Caco-2 (cell line): ENCODE results near the gene TBL2. TPM values are rescaled to one million over a fixed set of nuclear protein-coding genes. Genes with fewer than 3 reads are reported as not detected.

Experiments used
- BruUV-seq: library from RNA; stranded (reverse); fragments of 400-500 nt; replicated peaks from 2 replicates; lab custom pipeline; 2021; lab: Mats Ljungman, UMichigan
- CTCF ChIA-PET: fragments of 300-600 bp; sonication (Branson Sonifier 250); formaldehyde crosslinking; loops from one replicate; lab custom pipeline; 2022; ENCODE audit warnings: antibody characterized with exemption; lab: Charles Lee
- POLR2A ChIA-PET: fragments of 300-600 bp; sonication (Branson Sonifier 250); formaldehyde crosslinking; loops from one replicate; lab custom pipeline; 2022; ENCODE audit warnings: antibody characterized with exemption; lab: Charles Lee
- DNase-seq, 2 experiments: peaks; one replicate each; pipeline versions ENCODE4 v3.0.0 to v3.0.0-alpha.2; 2020 to 2022
- H3K27me3 ChIP-seq: replicated peaks from 2 replicates; pipeline ENCODE4 v1.6.0; 2011; ENCODE audit warnings: low read length; ENCODE audit not compliant: control insufficient read depth, insufficient read depth
- H3K36me3 ChIP-seq: 2 replicates; pipeline ENCODE4 v1.5.1; 2011; ENCODE audit warnings: low read length; ENCODE audit not compliant: control insufficient read depth, insufficient read depth
- H3K4me1 ChIP-seq: fragments of 250-450 bp; sonication (Bioruptor Pico); 2 replicates; pipeline ENCODE4 v1.5.1; 2020; ENCODE audit warnings: mild to moderate bottlenecking
- H3K4me3 ChIP-seq: 2 replicates; pipeline ENCODE4 v1.5.1; 2011; ENCODE audit warnings: low read depth, mild to moderate bottlenecking, control low read depth, low read length
- H3K9me3 ChIP-seq: fragments of 250-450 bp; sonication (Bioruptor Pico); 2 replicates; pipeline ENCODE4 v1.5.1; 2020; ENCODE audit warnings: mild to moderate bottlenecking, moderate library complexity
- H3K27ac Mint-ChIP-seq: one replicate; pipeline ENCODE4 v1.8.0; 2022; ENCODE audit warnings: mixed read lengths; ENCODE audit not compliant: unreplicated experiment
- H3K27me3 Mint-ChIP-seq: one replicate; pipeline ENCODE4 v1.8.0; 2022; ENCODE audit warnings: mixed read lengths; ENCODE audit not compliant: insufficient read depth, unreplicated experiment
- H3K36me3 Mint-ChIP-seq: one replicate; pipeline ENCODE4 v1.8.0; 2022; ENCODE audit warnings: mild to moderate bottlenecking, mixed read lengths; ENCODE audit not compliant: insufficient read depth, unreplicated experiment
- H3K4me1 Mint-ChIP-seq: one replicate; pipeline ENCODE4 v1.8.0; 2022; ENCODE audit warnings: low read depth, mixed read lengths; ENCODE audit not compliant: unreplicated experiment
- H3K4me3 Mint-ChIP-seq: one replicate; pipeline ENCODE4 v1.8.0; 2022; ENCODE audit warnings: mild to moderate bottlenecking, moderate library complexity, mixed read lengths; ENCODE audit not compliant: unreplicated experiment
- H3K9me3 Mint-ChIP-seq: one replicate; pipeline ENCODE4 v1.8.0; 2022; ENCODE audit warnings: mixed read lengths; ENCODE audit not compliant: unreplicated experiment
- intact Hi-C: fragments of 100-400 bp; cut with micrococcal nuclease; formaldehyde crosslinking; loops from one replicate; pipeline ENCODE4 v1.10.0; 2022; ENCODE audit not compliant: unreplicated experiment
- total RNA-seq: library from RNA; stranded (reverse); gene quantifications from 2 replicates; pipeline ENCODE4 v1.2.3, GENCODE V29; 2022
- TF ChIP-seq, protein P1 (sequence below), 2 experiments: fragments of 200-600 bp in 1 of 2; IDR thresholded peaks; 1 replicate in 1 of 2; 2 replicates in 1 of 2; pipeline versions ENCODE4 v1.5.1 to v1.8.0; 2011 to 2022; ENCODE audit warnings: antibody characterized with exemption in 1 of 2, control low read depth in 1 of 2, inconsistent platforms in 1 of 2, low read depth in 1 of 2, low read length in 1 of 2, mild to moderate bottlenecking in 1 of 2, moderate library complexity in 1 of 2; ENCODE audit not compliant: insufficient read depth in 1 of 2, severe bottlenecking in 1 of 2, unreplicated experiment in 1 of 2

Gene TBL2
- total RNA-seq, 1 experiment from 2014 or later: 76.8 TPM

DNA sequence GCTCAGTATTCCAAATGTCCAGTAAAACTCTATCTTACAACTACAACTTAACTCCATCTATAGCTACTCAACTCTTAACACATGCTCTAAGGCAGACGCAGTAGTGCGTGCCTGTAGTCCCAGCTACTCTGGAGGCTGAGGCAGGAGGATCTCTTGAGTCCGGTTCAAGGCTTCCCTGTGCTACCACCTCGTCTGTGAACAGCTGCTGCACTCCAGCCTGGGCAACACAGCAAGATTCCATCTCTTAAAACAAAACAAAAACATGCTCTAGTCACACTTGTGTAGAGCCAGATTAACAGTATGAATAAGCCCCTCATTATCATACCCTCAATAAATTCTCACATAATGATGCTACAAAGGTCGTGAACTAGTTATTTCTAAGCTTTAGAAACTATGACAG lies 59.9 kb downstream of the TBL2 start:
- Histone ChIP-seq H3K4me1 (peaks cover 18% of the 10 kb centered on the region), H3K9me3 (no peaks in the 10 kb centered on the region), H3K36me3 (peaks cover 5% of the 10 kb centered on the region; the same call in 1 of the 2 replicates), H3K4me3 (no peak overlapping the region), H3K27me3 (no peaks in the 10 kb centered on the region)
- no peak for DNase-seq
- Mint-ChIP-seq H3K4me1 (peaks cover 12% of the 10 kb centered on the region), H3K27me3 (no peaks in the 10 kb centered on the region), H3K9me3 (no peaks in the 10 kb centered on the region), H3K36me3 (peaks cover 82% of the 10 kb centered on the region), H3K4me3 (peak overlapping the region; percentile 11), H3K27ac (no peak overlapping the region)
- intact Hi-C loops: no loop called here
- BruUV-seq: no TSS peak
- CTCF ChIA-PET: no interaction called here
- POLR2A ChIA-PET: interaction anchor here (1.2 kb wide), 1 partner anchor 38 kb away, joined by 3 read pairs; no protein-coding TSS in a partner anchor
- TF ChIP-seq, protein P1, sequence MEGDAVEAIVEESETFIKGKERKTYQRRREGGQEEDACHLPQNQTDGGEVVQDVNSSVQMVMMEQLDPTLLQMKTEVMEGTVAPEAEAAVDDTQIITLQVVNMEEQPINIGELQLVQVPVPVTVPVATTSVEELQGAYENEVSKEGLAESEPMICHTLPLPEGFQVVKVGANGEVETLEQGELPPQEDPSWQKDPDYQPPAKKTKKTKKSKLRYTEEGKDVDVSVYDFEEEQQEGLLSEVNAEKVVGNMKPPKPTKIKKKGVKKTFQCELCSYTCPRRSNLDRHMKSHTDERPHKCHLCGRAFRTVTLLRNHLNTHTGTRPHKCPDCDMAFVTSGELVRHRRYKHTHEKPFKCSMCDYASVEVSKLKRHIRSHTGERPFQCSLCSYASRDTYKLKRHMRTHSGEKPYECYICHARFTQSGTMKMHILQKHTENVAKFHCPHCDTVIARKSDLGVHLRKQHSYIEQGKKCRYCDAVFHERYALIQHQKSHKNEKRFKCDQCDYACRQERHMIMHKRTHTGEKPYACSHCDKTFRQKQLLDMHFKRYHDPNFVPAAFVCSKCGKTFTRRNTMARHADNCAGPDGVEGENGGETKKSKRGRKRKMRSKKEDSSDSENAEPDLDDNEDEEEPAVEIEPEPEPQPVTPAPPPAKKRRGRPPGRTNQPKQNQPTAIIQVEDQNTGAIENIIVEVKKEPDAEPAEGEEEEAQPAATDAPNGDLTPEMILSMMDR (IDR thresholded peaks at IDR 0.05; ENCODE audit: insufficient read depth in 1 of 2, low read depth in 1 of 2, low read length in 1 of 2, severe bottlenecking in 1 of 2, unreplicated experiment in 1 of 2): no peak

Other genes with a start within 250 kb of the TBL2 start
- 1.2 TPM in 2 replicates for gene FZD9, start 144.8 kb downstream of the TBL2 start, total RNA-seq
- 85.2 and 85.7 TPM in 2 replicates for gene BAZ1B, start 56.3 kb downstream of the TBL2 start, total RNA-seq
- 74.5 and 74.6 TPM in 2 replicates for gene BCL7B, start 20.9 kb downstream of the TBL2 start, total RNA-seq
- gene MLXIPL, start 45.9 kb upstream of the TBL2 start, total RNA-seq: 15.6 and 19.8 TPM in 2 replicates
- gene VPS37D, start 89.3 kb upstream of the TBL2 start, total RNA-seq: 1.9 and 2.7 TPM in 2 replicates
- gene DNAJC30, start 104.9 kb upstream of the TBL2 start, total RNA-seq: 15.5 and 15.9 TPM in 2 replicates
- 138 and 144 TPM in 2 replicates for gene BUD23, start 105.0 kb upstream of the TBL2 start, total RNA-seq
- 26.4 and 28.6 TPM in 2 replicates for gene STX1A, start 141.1 kb upstream of the TBL2 start, total RNA-seq
- gene ABHD11, start 160.2 kb upstream of the TBL2 start, total RNA-seq: 38.9 and 47.2 TPM in 2 replicates
- 19.6 and 21.0 TPM in 2 replicates for gene CLDN3, start 191.7 kb upstream of the TBL2 start, total RNA-seq